Smooth muscle cell (in vitro differentiated cells): Measurements from ENCODE around the gene AVEN. TPM values are rescaled to one million over a fixed set of nuclear protein-coding genes. Genes with fewer than 3 reads are reported as not detected.
"Not testable (repeated sequence)": the region's sequence is repeated elsewhere in the genome, so short reads cannot be mapped to it uniquely, and the experiment has no call there.

ENCODE experiments used
- DNase-seq: peaks from one replicate; lab custom pipeline; 2025; ENCODE audit not compliant: unreplicated experiment; lab: John Stamatoyannopoulos, UW
- H2AFZ ChIP-seq: fragments of 200-600 bp; sonication (generic); 2 replicates; pipeline ENCODE4 v1.6.0; 2016; ENCODE audit warnings: antibody characterized with exemption, low read depth, mild to moderate bottlenecking
- H3F3A ChIP-seq: fragments of 200-600 bp; sonication (generic); 2 replicates; pipeline ENCODE4 v1.6.0; 2017; ENCODE audit warnings: antibody characterized with exemption, low read depth
- H3K27ac ChIP-seq: fragments of 200-600 bp; sonication (generic); 2 replicates; pipeline ENCODE4 v1.5.1; 2016; ENCODE audit warnings: low read depth, mild to moderate bottlenecking
- H3K27me3 ChIP-seq: fragments of 200-600 bp; sonication (generic); 2 replicates; pipeline ENCODE4 v1.6.1; 2016; ENCODE audit warnings: low read depth, mild to moderate bottlenecking
- H3K36me3 ChIP-seq: fragments of 200-600 bp; sonication (generic); 2 replicates; pipeline ENCODE4 v1.5.1; 2016; ENCODE audit warnings: low read depth
- H3K4me1 ChIP-seq: fragments of 200-600 bp; sonication (generic); 2 replicates; pipeline ENCODE4 v1.5.1; 2016; ENCODE audit warnings: low read depth
- H3K4me2 ChIP-seq: fragments of 200-600 bp; sonication (generic); 2 replicates; pipeline ENCODE4 v1.6.0; 2016; ENCODE audit warnings: mild to moderate bottlenecking
- H3K4me3 ChIP-seq: fragments of 200-600 bp; sonication (generic); 2 replicates; pipeline ENCODE4 v1.5.1; 2016; ENCODE audit warnings: mild to moderate bottlenecking
- H3K79me2 ChIP-seq: fragments of 200-600 bp; sonication (generic); 2 replicates; pipeline ENCODE4 v1.6.0; 2016; ENCODE audit warnings: low read depth, mild to moderate bottlenecking
- H3K9ac ChIP-seq: fragments of 200-600 bp; sonication (generic); 2 replicates; pipeline ENCODE4 v1.6.0; 2016; ENCODE audit warnings: low read depth
- H3K9me3 ChIP-seq: fragments of 200-600 bp; sonication (generic); replicated peaks from 2 replicates; pipeline ENCODE4 v1.5.1; 2016; ENCODE audit warnings: low read depth
- H4K20me1 ChIP-seq: fragments of 200-600 bp; sonication (generic); 2 replicates; pipeline ENCODE4 v1.6.0; 2016; ENCODE audit warnings: low read depth
- WGBS: methylation state at CpG from one replicate; pipeline ENCODE4 v1.1.7; 2016; ENCODE audit warnings: low lambda C conversion rate; 5-methylcytosine and 5-hydroxymethylcytosine counted together
- polyA plus RNA-seq: library from polyadenylated mRNA; unstranded; fragments of >200 nt; fragmentation: Nextera tagmentation; extraction: Ambion mirVana; gene quantifications from 2 replicates; pipeline ENCODE4 v1.2.1, GENCODE V29; 2016
- total RNA-seq: library from RNA; depleted of rRNA; stranded (reverse); fragments of >200 nt; gene quantifications from 2 replicates; pipeline ENCODE4 v1.2.3, GENCODE V29; 2014
- TF ChIP-seq, protein P1 (sequence below): fragments of 200-600 bp; sonication (generic); IDR thresholded peaks from 2 replicates; pipeline ENCODE4 v1.5.1; 2017; ENCODE audit warnings: borderline replicate concordance, mild to moderate bottlenecking, antibody characterized with exemption; ENCODE audit not compliant: insufficient read depth, poor library complexity, severe bottlenecking

Gene AVEN
- total and polyA plus RNA-seq, 2 experiments from 2014 or later: 10.6 to 15.7 TPM

DNA sequence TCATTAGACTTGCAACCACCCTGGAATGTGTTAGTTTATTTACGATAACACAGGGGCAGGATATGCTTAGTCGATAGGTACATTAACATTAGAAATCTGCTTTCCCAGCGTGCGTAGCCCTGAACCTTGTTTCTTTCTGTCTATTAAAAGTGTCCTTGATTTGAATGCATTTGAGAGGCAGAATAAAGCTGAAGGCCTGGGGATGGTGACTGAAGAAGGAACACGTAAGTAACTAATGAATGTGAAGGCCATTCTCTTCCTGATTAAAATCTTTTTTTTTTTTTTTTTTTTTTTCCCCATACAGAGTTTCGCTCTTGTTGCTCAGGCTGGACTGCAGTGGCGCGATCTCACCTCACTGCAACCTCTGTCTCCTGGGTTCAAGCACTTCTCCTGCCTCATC is 213.6 kb downstream of the AVEN start:
- Histone ChIP-seq H3K36me3 (no peaks in the 10 kb centered on the region), H3K27me3 (no peaks in the 10 kb centered on the region), H3K9ac (no peak overlapping the region), H3F3A (no peaks in the 10 kb centered on the region), H4K20me1 (no peaks in the 10 kb centered on the region), H3K4me3 (no peak overlapping the region), H3K79me2 (no peaks in the 10 kb centered on the region), H2AFZ (no peak overlapping the region), H3K4me2 (no peak overlapping the region), H3K27ac (no peak overlapping the region), H3K4me1 (no peaks in the 10 kb centered on the region), H3K9me3 (no peaks in the 10 kb centered on the region)
- TF ChIP-seq, protein P1, sequence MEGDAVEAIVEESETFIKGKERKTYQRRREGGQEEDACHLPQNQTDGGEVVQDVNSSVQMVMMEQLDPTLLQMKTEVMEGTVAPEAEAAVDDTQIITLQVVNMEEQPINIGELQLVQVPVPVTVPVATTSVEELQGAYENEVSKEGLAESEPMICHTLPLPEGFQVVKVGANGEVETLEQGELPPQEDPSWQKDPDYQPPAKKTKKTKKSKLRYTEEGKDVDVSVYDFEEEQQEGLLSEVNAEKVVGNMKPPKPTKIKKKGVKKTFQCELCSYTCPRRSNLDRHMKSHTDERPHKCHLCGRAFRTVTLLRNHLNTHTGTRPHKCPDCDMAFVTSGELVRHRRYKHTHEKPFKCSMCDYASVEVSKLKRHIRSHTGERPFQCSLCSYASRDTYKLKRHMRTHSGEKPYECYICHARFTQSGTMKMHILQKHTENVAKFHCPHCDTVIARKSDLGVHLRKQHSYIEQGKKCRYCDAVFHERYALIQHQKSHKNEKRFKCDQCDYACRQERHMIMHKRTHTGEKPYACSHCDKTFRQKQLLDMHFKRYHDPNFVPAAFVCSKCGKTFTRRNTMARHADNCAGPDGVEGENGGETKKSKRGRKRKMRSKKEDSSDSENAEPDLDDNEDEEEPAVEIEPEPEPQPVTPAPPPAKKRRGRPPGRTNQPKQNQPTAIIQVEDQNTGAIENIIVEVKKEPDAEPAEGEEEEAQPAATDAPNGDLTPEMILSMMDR: no peak
- no peak for DNase-seq
- WGBS: 93% methylated on average over 8 of the region's 8 CpGs

DNA sequence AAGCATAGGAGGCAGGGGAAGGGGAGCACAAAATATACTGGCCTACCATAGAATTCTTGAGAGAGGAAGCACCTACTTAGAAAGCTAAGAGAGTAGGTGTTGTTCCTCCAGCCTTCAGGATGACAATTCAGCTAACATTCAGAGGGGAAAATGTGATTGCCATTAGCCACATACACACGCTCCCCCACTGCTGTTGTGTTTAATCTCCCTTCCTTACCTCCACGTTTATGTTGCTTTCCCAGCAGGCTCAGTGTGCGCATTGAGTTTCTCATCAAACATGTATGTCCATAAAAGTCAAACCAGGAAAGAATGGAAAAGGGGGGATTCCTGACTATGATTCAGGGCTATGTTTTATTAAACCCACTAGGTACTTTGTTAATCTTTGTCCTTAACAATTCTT is 215.9 kb downstream of the AVEN start:
- H3F3A ChIP-seq: no peaks in the 10 kb centered on the region
- no peaks in the 10 kb centered on the region for H3K27me3 ChIP-seq
- WGBS: 83% methylated on average over 3 of the region's 3 CpGs
- H3K27ac ChIP-seq: no peak overlapping the region
- H3K4me1 ChIP-seq: no peaks in the 10 kb centered on the region
- H3K9me3 ChIP-seq: no peaks in the 10 kb centered on the region
- no peaks in the 10 kb centered on the region for H4K20me1 ChIP-seq
- TF ChIP-seq, protein P1: no peak
- H3K4me3 ChIP-seq: no peak overlapping the region
- no peak overlapping the region for H3K9ac ChIP-seq
- H3K79me2 ChIP-seq: no peaks in the 10 kb centered on the region
- DNase-seq: no peak
- H2AFZ ChIP-seq: no peak overlapping the region
- H3K36me3 ChIP-seq: no peaks in the 10 kb centered on the region
- H3K4me2 ChIP-seq: no peak overlapping the region

DNA sequence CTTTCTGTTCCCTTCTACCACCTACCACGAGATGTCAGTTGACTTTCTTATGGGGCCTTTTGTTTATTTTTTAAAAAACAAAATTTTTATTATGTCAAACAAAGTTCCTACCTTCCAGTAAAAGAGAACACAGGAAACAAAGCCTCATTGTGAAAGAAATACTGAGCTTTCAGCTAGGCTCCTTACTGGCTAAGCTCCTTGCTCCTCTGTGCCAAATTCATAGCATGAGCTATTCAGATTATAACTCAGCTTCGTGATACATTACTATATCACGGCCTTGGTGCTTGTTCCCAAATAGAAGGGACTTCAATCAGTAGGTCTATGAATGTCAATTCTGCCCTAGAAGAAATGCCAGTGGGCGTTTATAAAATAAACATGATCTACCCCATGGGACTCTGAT is 216.5 kb downstream of the AVEN start:
- H3F3A ChIP-seq: no peaks in the 10 kb centered on the region
- H3K27ac ChIP-seq: no peak overlapping the region
- H3K79me2 ChIP-seq: no peaks in the 10 kb centered on the region
- DNase-seq: no peak
- H3K4me1 ChIP-seq: no peaks in the 10 kb centered on the region
- WGBS: 90% methylated on average over 4 of the region's 4 CpGs
- H3K27me3 ChIP-seq: no peaks in the 10 kb centered on the region
- TF ChIP-seq, protein P1: no peak
- H3K4me2 ChIP-seq: no peak overlapping the region
- H2AFZ ChIP-seq: no peak overlapping the region
- no peaks in the 10 kb centered on the region for H3K9me3 ChIP-seq
- no peaks in the 10 kb centered on the region for H3K36me3 ChIP-seq
- H3K9ac ChIP-seq: no peak overlapping the region
- no peak overlapping the region for H3K4me3 ChIP-seq
- no peaks in the 10 kb centered on the region for H4K20me1 ChIP-seq

DNA sequence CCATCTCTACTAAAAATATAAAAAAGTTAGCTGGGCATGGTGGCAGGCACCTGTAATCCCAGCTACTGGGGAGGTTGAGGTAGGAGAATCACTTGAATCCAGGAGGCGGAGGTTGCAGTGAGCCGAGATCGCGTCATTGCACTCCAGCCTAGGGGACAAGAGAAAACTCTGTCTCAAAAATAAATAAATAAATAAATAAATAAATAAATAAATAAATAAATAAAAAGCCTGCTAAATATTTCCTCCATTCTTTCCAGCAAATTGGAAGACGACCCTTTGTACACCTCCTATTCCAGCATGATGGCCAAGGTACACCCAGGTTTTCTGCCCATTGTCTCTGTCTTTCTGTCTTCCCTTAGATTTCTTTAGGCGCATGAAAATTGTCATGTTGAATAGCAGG is 219.5 kb downstream of the AVEN start:
- DNase-seq, H3K27me3 ChIP-seq, H3K9ac ChIP-seq, H3F3A ChIP-seq, H3K4me2 ChIP-seq, H3K9me3 ChIP-seq, H3K36me3 ChIP-seq, H4K20me1 ChIP-seq, H3K4me3 ChIP-seq, H3K4me1 ChIP-seq, H3K79me2 ChIP-seq, H2AFZ ChIP-seq, H3K27ac ChIP-seq: not testable (repeated sequence)
- 97% methylated on average over 6 of the region's 6 CpGs for WGBS

Other genes with a start within 250 kb of the AVEN start
- gene CHRM5, start 70.7 kb downstream of the AVEN start, total RNA-seq: not detected in 2 replicates
- gene CHRM5, start 70.7 kb downstream of the AVEN start, polyA plus RNA-seq: 0.05 TPM in 1 of 2 replicates, not detected in the other
- 60.6 and 84.2 TPM in 2 replicates for gene EMC7, start 62.7 kb upstream of the AVEN start, total RNA-seq
- gene EMC7, start 62.7 kb upstream of the AVEN start, polyA plus RNA-seq: 201 and 218 TPM in 2 replicates
- gene PGBD4, start 62.9 kb upstream of the AVEN start, total RNA-seq: 0.81 and 1.3 TPM in 2 replicates
- 0.20 and 0.62 TPM in 2 replicates for gene PGBD4, start 62.9 kb upstream of the AVEN start, polyA plus RNA-seq
- 91.8 and 145 TPM in 2 replicates for gene KATNBL1, start 170.9 kb upstream of the AVEN start, total RNA-seq
- gene KATNBL1, start 170.9 kb upstream of the AVEN start, polyA plus RNA-seq: 62.3 and 65.5 TPM in 2 replicates
- gene EMC4, start 185.8 kb upstream of the AVEN start, total RNA-seq: 128 and 146 TPM in 2 replicates
- gene EMC4, start 185.8 kb upstream of the AVEN start, polyA plus RNA-seq: 194 and 227 TPM in 2 replicates